HCT116 (cell line): ENCODE results near the gene NEURL2. TPM values are rescaled to one million over a fixed set of nuclear protein-coding genes. Genes with fewer than 3 reads are reported as not detected.

Experiments
- ATAC-seq: fragments of 200-7000 bp; cut with Tn5 transposase; 2 replicates; pipeline ENCODE4 v1.9.1; 2020; ENCODE audit warnings: mild to moderate bottlenecking, moderate library complexity
- BruUV-seq: library from RNA; stranded (reverse); fragments of 400-500 nt; replicated peaks from 2 replicates; lab custom pipeline; 2021; lab: Mats Ljungman, UMichigan
- CTCF ChIA-PET: fragments of 300-600 bp; sonication (Branson Sonifier 250); formaldehyde crosslinking; loops from one replicate; lab custom pipeline; 2021; ENCODE audit warnings: antibody characterized with exemption; lab: Charles Lee
- POLR2A ChIA-PET: fragments of 300-600, 350-600 bp; sonication (Branson Sonifier 250); formaldehyde crosslinking; loops from one replicate; lab custom pipeline; 2021; ENCODE audit warnings: antibody characterized with exemption; lab: Charles Lee
- RAD21 ChIA-PET, 2 experiments: fragments of 300-600 bp; sonication (Branson Sonifier 250); formaldehyde crosslinking; loops; one replicate each; lab custom pipeline; 2023; ENCODE audit warnings: low total read pairs in 2 of 2; ENCODE audit not compliant: uncharacterized antibody in 2 of 2, unreplicated experiment in 2 of 2, low non-redundant PET in 1 of 2; lab: Charles Lee
- DNase-seq: peaks from one replicate; pipeline ENCODE4 v3.0.0-alpha.2; 2010; ENCODE audit warnings: low read depth, low spot score
- H2AFZ ChIP-seq: fragments of 200-600 bp; shearing (Covaris generic), sonication (generic); 2 replicates; pipeline ENCODE4 v1.6.1; 2017; ENCODE audit warnings: low read depth, mixed run types, mixed read lengths, antibody characterized with exemption, low read length; ENCODE audit not compliant: poor library complexity, severe bottlenecking
- H3K27ac ChIP-seq: 2 replicates; pipeline ENCODE4 v1.5.1; 2012; ENCODE audit warnings: low read depth, low read length
- H3K27me3 ChIP-seq: fragments of 200-600 bp; sonication (generic); 2 replicates; pipeline ENCODE4 v1.6.1; 2016; ENCODE audit warnings: mixed run types, low read length, mixed read lengths; ENCODE audit not compliant: insufficient read depth
- H3K36me3 ChIP-seq, 2 experiments: fragments of 200-500 bp in 1 of 2; fragments of 200-600 bp in 1 of 2; sonication (Bioruptor generic) in 1 of 2; sonication (generic) in 1 of 2; 2 replicates each; pipeline versions ENCODE4 v1.5.1 to v1.6.1; 2014 to 2016; ENCODE audit warnings: low read length in 2 of 2, inconsistent platforms in 1 of 2, mixed read lengths in 1 of 2, mixed run types in 1 of 2; ENCODE audit not compliant: insufficient read depth in 2 of 2, control insufficient read depth in 1 of 2
- H3K4me1 ChIP-seq, 2 experiments: fragments of 200-600 bp in 1 of 2; sonication (generic) in 1 of 2; 2 replicates each; pipeline versions ENCODE4 v1.5.1 to v1.6.1; 2012 to 2017; ENCODE audit warnings: low read length in 2 of 2, inconsistent platforms in 1 of 2, mild to moderate bottlenecking in 1 of 2, mixed read lengths in 1 of 2, mixed run types in 1 of 2, moderate library complexity in 1 of 2; ENCODE audit not compliant: insufficient read depth in 2 of 2, control insufficient read depth in 1 of 2
- H3K4me2 ChIP-seq: fragments of 200-600 bp; sonication (generic); 2 replicates; pipeline ENCODE4 v1.6.1; 2017; ENCODE audit warnings: mixed run types, low read length, mixed read lengths
- H3K4me3 ChIP-seq, 2 experiments: fragments of 200-600 bp in 1 of 2; sonication (generic) in 1 of 2; replicated peaks in 1 of 2; 2 replicates each; pipeline ENCODE4 v1.5.1; 2011 to 2016; ENCODE audit warnings: low read length in 2 of 2, control low read depth in 1 of 2, low read depth in 1 of 2, mild to moderate bottlenecking in 1 of 2, mixed read lengths in 1 of 2, mixed run types in 1 of 2
- H3K79me2 ChIP-seq: fragments of 200-600 bp; sonication (generic); 2 replicates; pipeline ENCODE4 v1.6.1; 2017; ENCODE audit warnings: mild to moderate bottlenecking, mixed run types, low read length, moderate library complexity, mixed read lengths; ENCODE audit not compliant: insufficient read depth
- H3K9ac ChIP-seq: fragments of 200-600 bp; sonication (generic); 2 replicates; pipeline ENCODE4 v1.6.1; 2016; ENCODE audit warnings: low read length, mixed read lengths
- H3K9me2 ChIP-seq: fragments of 200-600 bp; sonication (generic), shearing (Covaris generic); 2 replicates; pipeline ENCODE4 v1.6.1; 2017; ENCODE audit warnings: mixed run types, mild to moderate bottlenecking, moderate library complexity; ENCODE audit not compliant: insufficient read depth
- H3K9me3 ChIP-seq, 2 experiments: fragments of 200-500 bp in 1 of 2; fragments of 200-600 bp in 1 of 2; sonication (Bioruptor generic) in 1 of 2; sonication (generic) in 1 of 2; 2 replicates each; pipeline ENCODE4 v1.6.1; 2014 to 2017; ENCODE audit warnings: low read length in 2 of 2, mixed read lengths in 2 of 2, inconsistent platforms in 1 of 2, low read depth in 1 of 2, mild to moderate bottlenecking in 1 of 2, mixed run types in 1 of 2, moderate library complexity in 1 of 2; ENCODE audit not compliant: control insufficient read depth in 1 of 2, insufficient read depth in 1 of 2
- H4K20me1 ChIP-seq: fragments of 200-600 bp; sonication (generic), shearing (Covaris generic); 2 replicates; pipeline ENCODE4 v1.6.1; 2017; ENCODE audit warnings: mixed run types, mild to moderate bottlenecking, moderate library complexity; ENCODE audit not compliant: insufficient read depth
- CBX3 ChIP-seq: IDR thresholded peaks from 2 replicates; pipeline ENCODE4 v1.6.1; 2012; ENCODE audit warnings: low read depth
- EGR1 ChIP-seq: IDR thresholded peaks from 2 replicates; pipeline ENCODE4 v1.6.1; 2012; ENCODE audit warnings: low read depth
- ELF1 ChIP-seq: IDR thresholded peaks from 2 replicates; pipeline ENCODE4 v1.6.1; 2012; ENCODE audit warnings: low read depth, borderline replicate concordance
- EZH2 ChIP-seq: fragments of 200-600 bp; sonication (generic); IDR thresholded peaks from 2 replicates; pipeline ENCODE4 v1.6.1; 2017; ENCODE audit warnings: antibody characterized with exemption, mixed run types
- EZH2phosphoT487 ChIP-seq: fragments of 200-600 bp; IDR thresholded peaks from 2 replicates; pipeline ENCODE4 v1.6.1; 2018; ENCODE audit warnings: antibody characterized with exemption, borderline replicate concordance
- FOSL1 ChIP-seq: IDR thresholded peaks from 2 replicates; pipeline ENCODE4 v1.6.1; 2012; ENCODE audit warnings: low read depth
- JUND ChIP-seq: IDR thresholded peaks from 2 replicates; pipeline ENCODE4 v1.6.1; 2012
- MAX ChIP-seq: IDR thresholded peaks from 2 replicates; pipeline ENCODE4 v1.6.1; 2012
- POLR2A ChIP-seq: IDR thresholded peaks from 2 replicates; pipeline ENCODE4 v1.7.0; 2011; ENCODE audit warnings: borderline replicate concordance; ENCODE audit not compliant: insufficient read depth, insufficient read length; ENCODE audit errors: extremely low read depth
- REST ChIP-seq: IDR thresholded peaks from 2 replicates; pipeline ENCODE4 v1.6.1; 2012; ENCODE audit warnings: low read depth
- SP1 ChIP-seq: IDR thresholded peaks from 2 replicates; pipeline ENCODE4 v1.6.1; 2012; ENCODE audit warnings: low read depth
- SRF ChIP-seq: IDR thresholded peaks from 2 replicates; pipeline ENCODE4 v1.6.1; 2012; ENCODE audit warnings: low read depth
- TCF7L2 ChIP-seq: IDR thresholded peaks from 2 replicates; pipeline ENCODE4 v1.7.0; 2011; ENCODE audit warnings: borderline replicate concordance, inconsistent platforms; ENCODE audit not compliant: insufficient read depth, insufficient read length; ENCODE audit errors: extremely low read depth
- YY1 ChIP-seq: IDR thresholded peaks from 2 replicates; pipeline ENCODE4 v1.6.1; 2011; ENCODE audit warnings: low read length, low read depth, moderate library complexity, mild to moderate bottlenecking; ENCODE audit not compliant: insufficient replicate concordance; ENCODE audit errors: extremely low read depth
- intact Hi-C: fragments of 100-400 bp; cut with micrococcal nuclease; formaldehyde crosslinking; loops from 2 replicates; pipeline ENCODE4 v1.10.0; 2022
- total RNA-seq: library from RNA; stranded (reverse); gene quantifications from one replicate; pipeline ENCODE4 v1.2.1, GENCODE V29; 2021; ENCODE audit not compliant: unreplicated experiment

NEURL2 gene
- total RNA-seq, 1 experiment from 2014 or later, result 0.96 TPM

GRCh38 chr20:45861221-45862075, 29.6 kb downstream of the NEURL2 start:
- Histone ChIP-seq H3K27me3 (no peaks in the 10 kb centered on the region), H4K20me1 (no peaks in the 10 kb centered on the region), H3K9me3 (no peaks in the 10 kb centered on the region), H3K36me3 (no peaks in the 10 kb centered on the region), H3K9ac (no peak overlapping the region), H3K9me2 (no peaks in the 10 kb centered on the region), H3K4me2 (peak overlapping the region; percentile 50), H3K4me1 (peaks cover 15 to 30% of the 10 kb centered on the region in 2 experiments), H3K27ac (no peak overlapping the region)
- intact Hi-C loops, result no loop called here
- no TSS peak for BruUV-seq
- no peak for ATAC-seq
- CTCF ChIA-PET, result no interaction called here
- DNase-seq, result no peak
- RAD21 ChIA-PET, result no interaction called here
- TF ChIP-seq POLR2A (no peak), ELF1 (no peak), JUND (no peak), SP1 (no peak), MAX (no peak), YY1 (no peak), EZH2phosphoT487 (no peak), EGR1 (no peak), CBX3 (no peak)
- TF ChIP-seq, all 23 proteins: peak for 0
- no peak overlapping the region for H3K4me3 ChIP-seq
- POLR2A ChIA-PET, result no interaction called here
- 0 out of 2 replicates have a peak, but pooled peaks cover 6% of the 10 kb centered on the region for H3K79me2 ChIP-seq
- no peak overlapping the region for H2AFZ ChIP-seq

- no peak for ATAC-seq
- no TSS peak for BruUV-seq
- H3K9me2 ChIP-seq, result no peaks in the 10 kb centered on the region
- TF ChIP-seq EZH2phosphoT487 (no peak), EZH2 (no peak), SRF (no peak), FOSL1 (no peak), REST (no peak), TCF7L2 (peak; percentile 62)
- TF ChIP-seq, all 23 proteins: peak for 1
- intact Hi-C loops, result no loop called here
- no peak for DNase-seq
- Histone ChIP-seq H3K4me1 (peaks cover 15 to 36% of the 10 kb centered on the region in 2 experiments), H3K4me2 (peak overlapping the region; percentile 50), H2AFZ (no peak overlapping the region), H3K36me3 (no peaks in the 10 kb centered on the region), H3K4me3 (no peak overlapping the region), H3K9me3 (no peaks in the 10 kb centered on the region), H3K79me2 (0 out of 2 replicates have a peak, but pooled peaks cover 12% of the 10 kb centered on the region), H4K20me1 (no peaks in the 10 kb centered on the region), H3K27me3 (no peaks in the 10 kb centered on the region), H3K9ac (no peak overlapping the region), H3K27ac (no peak overlapping the region)
- RAD21 ChIA-PET, result no interaction called here
- POLR2A ChIA-PET, result no interaction called here
- CTCF ChIA-PET, result no interaction called here
These were observed 30.3 kb downstream of the NEURL2 start for GRCh38 chr20:45860560-45861220.
